Esophagus squamous epithelium (tissue), 4 donors: ENCODE measurements around the gene SRSF9.

Experiments used
- CTCF ChIP-seq, 6 experiments: fragments of 450-650 bp in 4 of 6; fragments of 200-600 bp in 2 of 6; sonication (generic) in 2 of 6; IDR thresholded peaks; one replicate each; pipeline ENCODE4 v1.5.1; 2016 to 2019; ENCODE audit warnings: antibody characterized with exemption in 6 of 6, mild to moderate bottlenecking in 4 of 6, moderate library complexity in 4 of 6
- POLR2A ChIP-seq, 4 donors: fragments of 450-650 bp; IDR thresholded peaks; one replicate each; pipeline ENCODE4 v1.6.1; 2017; ENCODE audit warnings: antibody characterized with exemption in 4 of 4, mild to moderate bottlenecking in 4 of 4, moderate library complexity in 3 of 4

- TF ChIP-seq CTCF (IDR thresholded peaks at IDR 0.05) (no peak), POLR2A (IDR thresholded peaks at IDR 0.05) (no peak)
These were observed 31.0 kb upstream of the SRSF9 start for GRCh38 chr12:120500581-120500980.
